Measurements from ENCODE around the gene CALU.

CALU gene

DNA sequence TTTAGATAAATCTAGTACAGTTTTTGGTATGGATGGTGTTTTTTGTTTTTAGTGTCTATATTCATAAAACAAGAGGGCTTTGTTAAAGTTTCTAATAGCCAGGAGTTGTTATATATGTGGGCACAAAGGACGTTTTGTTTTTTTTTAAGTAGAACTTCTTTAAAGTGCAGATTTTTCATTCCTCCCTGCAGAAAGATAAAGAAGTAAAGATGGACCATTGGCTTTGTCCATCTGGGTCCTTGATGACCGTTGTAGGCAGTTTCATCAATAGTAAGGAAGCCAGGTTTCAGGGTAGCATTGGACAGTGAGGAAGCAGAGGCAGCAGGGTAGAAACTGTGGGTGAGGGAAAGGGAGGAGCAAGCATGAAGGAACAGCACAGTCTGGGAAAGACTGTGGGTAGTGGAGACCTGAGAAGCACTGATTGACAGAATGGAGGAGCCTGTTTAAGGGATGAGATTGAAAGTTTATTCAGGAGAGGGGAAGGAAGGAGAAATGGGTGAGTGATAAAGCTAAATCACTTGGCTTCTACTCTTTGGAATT, 5.3 kb downstream of the CALU start:
- H3K79me2 ChIP-seq (ENCODE audit: insufficient read depth, low read length) = peaks cover 100% of the 10 kb centered on the region
- peaks cover 11% of the 10 kb centered on the region for H3K36me3 ChIP-seq (ENCODE audit: low read length)
- no peak overlapping the region for H3K4me2 ChIP-seq (ENCODE audit: low read depth, low read length, poor library complexity, severe bottlenecking)
- no peak overlapping the region for H3K27ac ChIP-seq (ENCODE audit: low read depth, low read length)
- TF ChIP-seq, protein P1, sequence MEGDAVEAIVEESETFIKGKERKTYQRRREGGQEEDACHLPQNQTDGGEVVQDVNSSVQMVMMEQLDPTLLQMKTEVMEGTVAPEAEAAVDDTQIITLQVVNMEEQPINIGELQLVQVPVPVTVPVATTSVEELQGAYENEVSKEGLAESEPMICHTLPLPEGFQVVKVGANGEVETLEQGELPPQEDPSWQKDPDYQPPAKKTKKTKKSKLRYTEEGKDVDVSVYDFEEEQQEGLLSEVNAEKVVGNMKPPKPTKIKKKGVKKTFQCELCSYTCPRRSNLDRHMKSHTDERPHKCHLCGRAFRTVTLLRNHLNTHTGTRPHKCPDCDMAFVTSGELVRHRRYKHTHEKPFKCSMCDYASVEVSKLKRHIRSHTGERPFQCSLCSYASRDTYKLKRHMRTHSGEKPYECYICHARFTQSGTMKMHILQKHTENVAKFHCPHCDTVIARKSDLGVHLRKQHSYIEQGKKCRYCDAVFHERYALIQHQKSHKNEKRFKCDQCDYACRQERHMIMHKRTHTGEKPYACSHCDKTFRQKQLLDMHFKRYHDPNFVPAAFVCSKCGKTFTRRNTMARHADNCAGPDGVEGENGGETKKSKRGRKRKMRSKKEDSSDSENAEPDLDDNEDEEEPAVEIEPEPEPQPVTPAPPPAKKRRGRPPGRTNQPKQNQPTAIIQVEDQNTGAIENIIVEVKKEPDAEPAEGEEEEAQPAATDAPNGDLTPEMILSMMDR (IDR thresholded peaks at IDR 0.05; ENCODE audit: insufficient read depth, low read length, poor library complexity, severe bottlenecking) = no peak
- no peak overlapping the region for H3K9ac ChIP-seq (ENCODE audit: low read length)
- H4K20me1 ChIP-seq (ENCODE audit: low read depth, low read length) = peaks cover 15% of the 10 kb centered on the region; the same call in 1 of the 2 replicates
- no peaks in the 10 kb centered on the region for H3K9me3 ChIP-seq (ENCODE audit: insufficient read depth, low read length)
- H2AFZ ChIP-seq (ENCODE audit: low read depth, low read length, severe bottlenecking) = no peak overlapping the region
- no peak overlapping the region for H3K4me3 ChIP-seq (ENCODE audit: insufficient read depth, low read length, poor library complexity, severe bottlenecking)
- no peaks in the 10 kb centered on the region for H3F3A ChIP-seq (ENCODE audit: insufficient read depth)
- H3K9me2 ChIP-seq (replicated peaks; ENCODE audit: insufficient read depth, low read length) = no peaks in the 10 kb centered on the region
- H3K27me3 ChIP-seq (ENCODE audit: low read length) = no peaks in the 10 kb centered on the region

- Histone ChIP-seq H3K27me3 (ENCODE audit: low read length) (no peaks in the 10 kb centered on the region), H3K79me2 (ENCODE audit: insufficient read depth, low read length) (peaks cover 88% of the 10 kb centered on the region), H2AFZ (ENCODE audit: low read depth, low read length, severe bottlenecking) (no peak overlapping the region), H3K4me2 (ENCODE audit: low read depth, low read length, poor library complexity, severe bottlenecking) (no peak overlapping the region), H4K20me1 (ENCODE audit: low read depth, low read length) (peaks cover 15% of the 10 kb centered on the region; the same call in 1 of the 2 replicates), H3K4me3 (ENCODE audit: insufficient read depth, low read length, poor library complexity, severe bottlenecking) (no peak overlapping the region), H3K9me3 (ENCODE audit: insufficient read depth, low read length) (no peaks in the 10 kb centered on the region), H3K36me3 (ENCODE audit: low read length) (peaks cover 20% of the 10 kb centered on the region), H3K9me2 (replicated peaks; ENCODE audit: insufficient read depth, low read length) (no peaks in the 10 kb centered on the region), H3K9ac (ENCODE audit: low read length) (no peak overlapping the region), H3F3A (ENCODE audit: insufficient read depth) (no peaks in the 10 kb centered on the region), H3K27ac (ENCODE audit: low read depth, low read length) (no peak overlapping the region)
- TF ChIP-seq EZH2phosphoT487 (conservative IDR thresholded peaks at IDR 0.05; ENCODE audit: low read length) = no peak
- TF ChIP-seq, protein P1 (IDR thresholded peaks at IDR 0.05; ENCODE audit: insufficient read depth, low read length, poor library complexity, severe bottlenecking) = no peak
Observed at GRCh38 chr7:128745706-128746105, 6.5 kb downstream of the CALU start.

- Histone ChIP-seq H3K4me3 (ENCODE audit: insufficient read depth, low read length, poor library complexity, severe bottlenecking) (no peak overlapping the region), H3K9me2 (replicated peaks; ENCODE audit: insufficient read depth, low read length) (no peaks in the 10 kb centered on the region), H3K36me3 (ENCODE audit: low read length) (peaks cover 27% of the 10 kb centered on the region), H3K9ac (ENCODE audit: low read length) (no peak overlapping the region), H3K4me2 (ENCODE audit: low read depth, low read length, poor library complexity, severe bottlenecking) (no peak overlapping the region), H3K9me3 (ENCODE audit: insufficient read depth, low read length) (no peaks in the 10 kb centered on the region), H3K27me3 (ENCODE audit: low read length) (no peaks in the 10 kb centered on the region), H3F3A (ENCODE audit: insufficient read depth) (no peaks in the 10 kb centered on the region), H2AFZ (ENCODE audit: low read depth, low read length, severe bottlenecking) (no peak overlapping the region), H3K27ac (ENCODE audit: low read depth, low read length) (no peak overlapping the region), H3K79me2 (ENCODE audit: insufficient read depth, low read length) (peaks cover 83% of the 10 kb centered on the region), H4K20me1 (ENCODE audit: low read depth, low read length) (peaks cover 12% of the 10 kb centered on the region; the same call in 1 of the 2 replicates)
- TF ChIP-seq, protein P1 (IDR thresholded peaks at IDR 0.05; ENCODE audit: insufficient read depth, low read length, poor library complexity, severe bottlenecking) = no peak
- no peak for TF ChIP-seq EZH2phosphoT487 (conservative IDR thresholded peaks at IDR 0.05; ENCODE audit: low read length)
Observed at GRCh38 chr7:128747327-128748079, 8.3 kb downstream of the CALU start.

Measured in SU-DHL-6 (cell line).